Transverse colon (tissue), 3 donors: ENCODE data around the gene MAP4K3.

Source experiments
- POLR2A ChIP-seq: fragments of 450-650 bp; IDR thresholded peaks from one replicate; pipeline ENCODE4 v1.6.1; 2016; ENCODE audit warnings: antibody characterized with exemption, mild to moderate bottlenecking, moderate library complexity
- POLR2AphosphoS5 ChIP-seq, 3 donors: sonication (generic); formaldehyde crosslinking; IDR thresholded peaks; one replicate each; pipeline ENCODE4 v1.6.1; 2016; ENCODE audit warnings: antibody characterized with exemption in 3 of 3

GRCh38 chr2:39419282-39420223 is 17.5 kb downstream of the MAP4K3 start:
- no peak for TF ChIP-seq POLR2A
- no peak for TF ChIP-seq POLR2AphosphoS5 (IDR thresholded peaks at IDR 0.05)
